ENCODE results near the gene ATP1B3.
"Not testable (repeated sequence)": the region's sequence is repeated elsewhere in the genome, so short reads cannot be mapped to it uniquely, and the experiment has no call there.

Gene ATP1B3

GRCh38 chr3:141909408-141909807, 33.0 kb downstream of the ATP1B3 start:
- DNase-seq = no peak

- not testable (repeated sequence) for DNase-seq
Observed at GRCh38 chr3:141909986-141910385, 33.5 kb downstream of the ATP1B3 start.

- DNase-seq = peak; percentile 31
Observed at GRCh38 chr3:141913150-141913811, 36.8 kb downstream of the ATP1B3 start.

- DNase-seq = no peak
Observed at GRCh38 chr3:141914311-141914710, 37.9 kb downstream of the ATP1B3 start.

- DNase-seq = no peak
Observed at GRCh38 chr3:141915016-141915415, 38.6 kb downstream of the ATP1B3 start.

GRCh38 chr3:141915766-141916165, 39.3 kb downstream of the ATP1B3 start:
- DNase-seq = no peak

- no peak for DNase-seq
Observed at GRCh38 chr3:141920701-141921100, 44.3 kb downstream of the ATP1B3 start.

GRCh38 chr3:141921316-141921715, 44.9 kb downstream of the ATP1B3 start:
- no peak for DNase-seq

- not testable (repeated sequence) for DNase-seq
Observed at GRCh38 chr3:141925677-141926076, 49.2 kb downstream of the ATP1B3 start.

GRCh38 chr3:141926929-141927328, 50.5 kb downstream of the ATP1B3 start:
- no peak for DNase-seq

- no peak for DNase-seq
Observed at GRCh38 chr3:141928631-141929270, 52.3 kb downstream of the ATP1B3 start.

GRCh38 chr3:141929341-141929995, 53.0 kb downstream of the ATP1B3 start:
- no peak for DNase-seq

- no peak for DNase-seq
Observed at GRCh38 chr3:141930801-141931200, 54.4 kb downstream of the ATP1B3 start.

GRCh38 chr3:141933421-141934300, 57.2 kb downstream of the ATP1B3 start:
- DNase-seq = no peak

GRCh38 chr3:141934354-141934753, 57.9 kb downstream of the ATP1B3 start:
- DNase-seq = no peak

GRCh38 chr3:141938011-141938500, 61.6 kb downstream of the ATP1B3 start:
- DNase-seq = no peak

GRCh38 chr3:141939759-141940158, 63.3 kb downstream of the ATP1B3 start:
- DNase-seq = no peak

GRCh38 chr3:141940194-141940776, 63.8 kb downstream of the ATP1B3 start:
- peak; percentile 72 for DNase-seq

GRCh38 chr3:141941093-141941492, 64.7 kb downstream of the ATP1B3 start:
- DNase-seq = no peak

- DNase-seq = no peak
Observed at GRCh38 chr3:141942006-141942405, 65.6 kb downstream of the ATP1B3 start.

- no peak for DNase-seq
Observed at GRCh38 chr3:141945726-141946485, 69.5 kb downstream of the ATP1B3 start.

- DNase-seq = no peak
Observed at GRCh38 chr3:141949399-141949798, 73.0 kb downstream of the ATP1B3 start.

All from NCI-H1092 (cell line).